MV-4-11 (cell line): Measurements from ENCODE around the gene TPCN2.

Experiments used
- DNase-seq: peaks from one replicate; lab custom pipeline; 2025; lab: John Stamatoyannopoulos, UW

TPCN2 gene

DNA sequence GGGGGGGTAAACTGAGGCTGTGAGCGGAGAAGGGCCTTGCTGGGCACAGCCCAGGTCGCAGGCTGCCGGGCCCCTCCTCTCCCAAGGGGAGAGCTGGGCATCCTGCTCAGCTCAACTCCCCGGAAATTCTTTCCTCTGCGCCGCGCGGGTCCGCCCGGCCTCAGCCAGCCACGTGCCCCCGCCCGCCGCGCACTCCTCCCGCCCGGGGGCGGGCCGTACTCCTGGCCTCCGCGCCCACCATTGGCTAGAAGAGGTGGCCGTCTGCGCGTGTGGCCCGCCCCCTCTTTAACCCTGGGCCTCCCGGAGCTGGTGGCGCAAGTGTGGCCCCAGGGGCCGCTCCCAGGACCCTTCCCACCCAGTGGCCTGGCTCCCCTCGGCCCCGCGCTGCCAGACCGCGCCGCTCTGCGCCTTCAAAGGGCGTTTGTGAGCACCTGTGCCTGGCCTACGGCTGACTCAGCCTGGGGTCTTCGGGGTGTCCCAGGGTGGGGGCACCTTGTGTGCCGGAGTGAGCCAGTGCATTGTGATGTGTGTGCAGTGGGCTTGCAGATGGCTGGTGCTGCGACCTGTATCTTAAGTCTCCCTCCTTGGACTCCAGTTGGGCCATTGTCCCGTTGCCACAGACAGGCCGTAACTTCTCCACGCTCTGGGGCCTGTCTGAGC is 37.6 kb upstream of the TPCN2 start:
- peak; percentile 50 for DNase-seq

DNA sequence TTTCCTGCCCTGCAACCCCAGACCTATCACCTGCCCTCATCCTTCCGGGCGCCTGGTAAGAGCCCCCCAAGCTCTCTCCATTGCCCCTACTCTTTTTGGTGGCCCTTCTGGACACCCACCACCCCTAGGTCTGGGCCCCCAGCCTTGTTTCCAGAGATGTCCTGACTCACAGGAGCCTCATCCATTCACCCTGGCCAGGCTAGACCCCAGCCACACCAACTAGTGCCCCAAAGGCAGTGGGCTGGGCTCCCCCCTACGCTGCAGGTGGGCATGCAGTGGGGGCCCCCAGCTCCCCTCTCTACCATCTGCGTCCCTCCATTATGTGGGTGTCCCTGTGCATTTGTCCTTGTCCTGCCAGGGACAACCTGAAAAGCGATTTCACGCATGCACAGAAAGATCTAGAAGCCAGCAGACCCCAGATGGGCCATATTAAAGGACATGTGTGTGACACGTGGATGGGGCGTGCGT is 37.1 kb upstream of the TPCN2 start:
- no peak for DNase-seq

DNA sequence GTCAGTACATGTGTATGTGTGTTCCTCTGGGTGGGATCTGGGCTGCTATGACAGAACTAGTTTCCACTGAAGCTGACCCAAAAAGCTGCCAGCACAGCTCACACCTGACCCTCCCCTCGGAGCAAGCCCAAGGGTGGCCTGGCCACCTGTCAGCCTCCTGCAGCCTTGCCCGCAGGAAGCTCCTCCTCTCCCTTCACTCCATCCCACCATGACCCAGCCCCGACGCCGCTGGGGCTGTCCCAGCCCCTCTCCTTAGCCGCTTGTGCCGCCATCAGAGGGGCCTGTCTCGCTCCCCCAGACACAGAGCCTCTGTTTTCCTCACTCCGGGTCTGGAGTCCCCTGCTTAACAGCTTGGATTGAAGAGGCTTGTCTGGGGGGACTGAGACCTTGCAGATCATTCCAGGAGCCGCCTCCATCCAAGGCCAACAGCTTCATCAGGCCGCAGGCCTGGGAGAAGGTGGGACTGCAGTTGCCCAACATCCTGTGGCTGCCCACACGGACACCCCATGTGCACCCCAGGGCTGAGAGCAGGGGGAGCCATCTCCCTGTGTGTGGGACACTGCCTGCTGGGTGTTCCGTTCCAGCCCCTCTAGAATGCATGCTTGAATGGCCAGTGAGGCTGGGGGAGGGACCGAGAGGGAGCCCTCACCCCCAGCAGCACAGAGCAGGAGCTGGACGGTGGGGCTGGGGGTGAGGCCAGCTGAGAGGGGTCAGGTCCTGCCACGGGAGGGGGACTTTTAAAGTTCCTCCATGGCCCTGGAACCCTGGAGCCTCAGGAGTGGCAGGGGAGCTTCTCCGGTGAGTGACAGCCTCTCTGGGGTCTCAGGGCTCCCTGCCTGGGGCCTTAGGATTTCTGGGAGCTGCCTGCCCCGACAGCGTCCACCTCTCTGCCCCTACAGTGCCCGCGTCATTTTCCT is 36.4 kb upstream of the TPCN2 start:
- DNase-seq: no peak

DNA sequence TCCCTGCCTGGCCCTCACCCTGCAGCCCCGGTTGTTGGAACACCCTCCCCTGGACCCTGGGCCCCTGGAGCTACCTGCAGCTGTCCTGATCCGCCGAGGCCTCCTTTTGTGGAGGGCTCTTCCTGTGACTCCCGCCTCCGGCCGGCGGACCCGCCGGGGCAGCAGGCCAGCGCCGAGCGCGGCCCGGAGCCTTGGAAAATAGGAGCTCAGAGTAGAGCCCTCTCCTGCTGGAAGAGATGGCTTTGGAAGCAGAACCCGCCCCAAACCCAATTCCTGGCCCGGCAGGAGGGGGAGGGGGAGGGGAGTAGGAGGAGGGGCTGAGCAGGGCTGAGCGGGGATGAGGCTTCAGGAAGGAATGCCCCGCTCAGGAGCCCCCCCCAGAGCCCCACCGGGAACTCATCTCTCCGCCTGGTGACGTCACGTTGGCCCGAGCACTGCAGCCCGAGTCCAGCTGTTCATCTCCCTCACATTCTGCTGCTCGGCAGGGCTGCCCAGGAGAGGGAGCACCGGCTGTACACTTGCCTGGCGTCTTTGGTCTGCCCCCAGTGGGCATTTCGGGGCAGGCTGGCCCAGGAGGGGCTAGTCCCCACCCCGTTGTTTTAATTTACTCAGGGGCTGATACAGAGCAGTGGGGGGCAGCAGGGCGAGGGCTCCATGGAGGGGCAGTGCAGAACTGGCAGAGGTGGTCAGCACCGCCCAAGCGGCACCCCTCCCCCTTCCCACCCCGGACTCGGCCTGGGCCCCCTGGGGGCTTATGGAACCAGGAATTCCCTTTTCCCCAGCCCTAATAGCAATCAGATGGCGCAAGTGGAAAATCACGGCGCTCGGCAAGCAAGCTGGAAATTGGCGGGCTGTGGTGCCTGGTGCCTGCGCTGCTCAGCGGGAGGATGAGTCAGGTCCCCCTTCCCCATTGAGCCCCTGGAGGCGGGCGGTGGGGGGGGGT is 35.5 kb upstream of the TPCN2 start, which contains the start of gene MRGPRF:
Gene MRGPRF, minus strand, starts transcription at position 238 of the 943 bp plus-strand sequence. CDS start 3,345 bp downstream, outside the sequence.
- no peak for DNase-seq

DNA sequence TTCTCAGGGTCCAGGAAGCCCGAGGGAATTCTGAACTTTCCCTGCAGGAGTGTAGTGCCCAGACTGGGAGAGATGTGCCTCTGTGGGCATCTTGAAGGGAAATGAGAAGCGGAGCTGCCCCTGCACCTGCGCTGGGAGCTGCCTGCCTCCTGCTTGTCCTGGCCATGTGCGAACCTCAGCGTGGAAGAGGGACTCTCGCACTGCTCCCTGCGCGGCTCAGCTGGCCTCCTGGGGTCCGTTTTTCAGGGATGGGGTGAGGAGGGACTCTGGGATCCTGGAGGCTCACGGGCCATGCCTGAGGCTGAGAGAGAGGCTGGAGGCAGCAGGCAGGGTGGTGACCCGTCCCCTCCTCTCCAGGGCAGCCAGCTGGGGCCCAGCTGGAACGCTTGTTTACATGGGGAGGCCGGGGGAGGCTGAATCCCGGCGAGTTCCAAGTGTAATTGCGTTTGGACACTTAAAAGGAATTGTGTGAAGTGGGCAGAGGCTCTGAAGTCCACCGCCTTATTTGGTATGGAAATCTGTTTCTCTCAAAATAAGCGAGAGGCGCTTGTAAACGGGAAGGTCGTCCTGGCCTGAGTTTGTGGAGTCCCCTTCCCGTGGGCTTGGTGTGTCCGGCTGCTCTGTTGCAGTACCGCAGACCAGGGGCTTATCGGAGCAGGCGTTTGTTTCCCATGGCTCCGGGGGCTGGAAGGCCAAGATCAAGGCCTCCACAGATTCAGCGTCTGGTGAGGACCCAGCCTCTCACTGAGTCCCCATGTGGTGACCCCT is 34.5 kb upstream of the TPCN2 start:
- no peak for DNase-seq

DNA sequence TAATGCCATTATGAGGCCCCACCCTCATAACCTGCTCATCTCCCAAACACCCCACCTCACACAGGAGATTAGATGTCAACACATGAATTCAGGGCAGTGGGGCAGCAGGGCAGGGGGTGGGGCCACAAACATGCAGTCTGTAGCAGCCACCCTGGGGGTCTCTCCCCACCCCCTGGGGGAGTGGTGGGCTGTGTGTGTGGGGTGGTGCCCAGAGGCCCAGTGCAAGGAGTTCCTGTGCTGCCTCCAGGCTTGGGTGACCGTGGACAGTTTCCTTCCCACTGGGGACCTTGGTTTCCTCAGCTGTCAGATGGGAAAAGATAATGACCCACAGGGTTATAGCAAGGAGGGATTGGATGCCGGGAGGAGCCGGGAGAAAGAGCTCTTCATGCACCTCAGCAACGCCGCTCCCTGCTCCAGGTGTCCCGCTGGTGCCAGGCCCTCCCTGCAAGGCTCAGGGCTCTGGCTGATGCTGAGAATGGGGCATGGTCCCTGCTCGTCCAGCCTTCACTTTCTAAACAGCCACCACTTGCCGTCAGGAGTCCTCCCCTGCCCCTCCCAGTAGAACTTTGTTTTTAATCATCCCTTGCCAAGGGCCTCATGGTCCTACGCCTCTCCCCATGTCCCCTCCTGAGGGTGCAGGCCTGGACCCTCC is 33.7 kb upstream of the TPCN2 start:
- DNase-seq: no peak

DNA sequence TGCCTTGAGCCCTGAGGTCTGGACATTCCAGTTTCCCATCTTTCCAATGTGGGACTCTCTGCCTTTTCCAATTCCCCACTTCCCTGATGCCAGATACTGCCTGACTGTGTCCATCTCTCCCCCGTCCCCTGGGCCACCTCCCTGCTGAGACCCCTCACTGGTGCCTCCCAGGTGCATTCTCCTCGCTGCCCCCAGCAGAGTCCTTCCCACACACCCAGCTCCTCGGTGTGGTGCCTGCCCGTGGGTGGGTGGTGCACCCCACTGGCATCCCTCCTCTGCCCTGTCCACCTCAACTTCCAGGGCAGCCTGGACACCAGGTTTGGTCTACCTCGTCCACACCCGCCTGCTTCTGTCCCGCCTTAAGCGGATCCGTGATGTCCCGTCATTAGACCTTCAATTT is 30.8 kb upstream of the TPCN2 start:
- DNase-seq: no peak

DNA sequence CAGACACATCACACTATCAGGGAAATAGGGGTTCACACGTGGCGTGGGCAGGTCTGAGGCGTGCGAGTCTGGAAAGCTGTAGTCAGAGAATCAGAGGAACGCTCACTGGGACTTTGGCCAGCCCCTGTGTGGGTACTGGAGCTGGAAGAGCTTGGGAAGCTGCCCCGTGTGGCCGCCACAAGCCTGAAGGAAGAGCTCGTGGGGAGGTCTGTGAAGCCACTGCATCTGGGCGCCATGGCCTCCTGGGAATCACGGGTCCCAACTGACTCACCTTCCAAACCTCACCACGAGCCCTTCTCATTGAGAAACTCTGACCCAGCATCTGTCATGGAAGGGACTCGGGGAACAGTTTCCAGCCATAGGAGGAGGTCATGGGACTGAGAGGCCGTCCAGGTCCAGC is 29.8 kb upstream of the TPCN2 start:
- no peak for DNase-seq

DNA sequence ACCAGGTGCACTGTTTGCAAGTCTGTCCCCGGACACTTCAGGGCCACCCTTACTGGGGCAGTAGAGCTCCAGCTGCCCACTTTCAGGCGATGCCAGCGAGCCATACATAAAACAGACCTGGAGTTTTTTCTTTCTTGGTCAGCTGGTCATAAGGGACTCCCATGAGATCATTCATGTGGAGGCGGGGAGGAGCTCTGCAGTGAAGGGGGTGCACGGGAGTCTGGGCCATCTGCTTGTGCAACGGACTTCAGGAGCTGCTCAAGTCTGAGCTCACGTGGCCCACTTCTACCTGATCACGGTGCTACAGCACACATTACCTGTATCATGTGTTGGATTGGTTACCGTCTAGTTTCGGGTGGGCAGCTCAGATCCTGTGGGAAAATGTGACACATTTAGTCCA is 26.5 kb upstream of the TPCN2 start:
- DNase-seq: no peak

DNA sequence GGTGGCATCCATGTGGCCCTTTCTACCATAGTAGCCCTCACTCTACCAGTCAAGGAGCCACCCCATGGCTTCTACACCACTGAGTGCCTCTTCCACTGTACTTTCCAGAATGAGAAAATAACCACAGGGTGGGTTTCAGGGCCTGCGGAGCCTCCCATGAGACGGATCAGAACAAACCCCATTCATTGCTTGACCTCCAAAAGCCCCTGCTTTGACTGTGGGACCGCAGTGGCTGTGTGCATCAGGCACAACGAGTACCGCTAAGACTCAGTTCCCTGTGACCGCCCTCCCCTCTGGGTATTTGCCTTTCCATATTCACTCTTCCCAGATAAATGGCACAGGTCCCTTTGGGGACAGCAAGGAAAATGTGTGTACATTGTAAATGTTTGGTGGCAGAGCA is 24.2 kb upstream of the TPCN2 start:
- DNase-seq: no peak

DNA sequence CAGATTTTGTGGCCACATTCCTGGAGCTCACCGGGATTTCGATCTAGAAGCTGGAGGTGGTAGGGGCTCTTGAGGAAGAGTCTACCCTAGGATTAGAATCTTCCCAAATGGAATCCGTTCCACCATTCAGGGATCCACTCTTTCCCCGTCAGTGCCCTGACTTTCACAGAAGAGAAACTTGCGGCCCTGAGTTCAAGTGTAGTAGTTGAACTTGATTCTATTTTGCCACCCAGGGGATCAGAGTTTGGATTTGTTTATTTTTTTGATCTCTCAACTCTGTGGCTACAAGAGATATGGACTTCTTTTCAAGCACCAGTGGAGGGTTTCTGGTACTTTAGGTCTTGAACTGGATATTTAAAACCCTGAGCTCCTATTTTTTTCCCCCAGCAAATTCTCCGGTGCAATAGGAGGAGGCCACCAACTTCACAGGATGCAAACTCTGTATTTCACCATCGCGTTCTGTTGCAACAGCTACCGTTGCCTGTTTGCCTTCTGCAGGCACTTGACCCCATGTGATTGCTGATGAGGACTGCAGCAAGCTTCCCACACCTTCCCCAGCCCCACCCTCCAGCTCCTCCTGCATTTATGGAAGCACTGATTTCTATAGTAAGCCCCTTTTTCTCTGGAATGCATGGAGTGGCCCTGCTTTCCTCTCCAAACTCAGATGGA is 20.9 kb upstream of the TPCN2 start:
- DNase-seq: peak; percentile 78

DNA sequence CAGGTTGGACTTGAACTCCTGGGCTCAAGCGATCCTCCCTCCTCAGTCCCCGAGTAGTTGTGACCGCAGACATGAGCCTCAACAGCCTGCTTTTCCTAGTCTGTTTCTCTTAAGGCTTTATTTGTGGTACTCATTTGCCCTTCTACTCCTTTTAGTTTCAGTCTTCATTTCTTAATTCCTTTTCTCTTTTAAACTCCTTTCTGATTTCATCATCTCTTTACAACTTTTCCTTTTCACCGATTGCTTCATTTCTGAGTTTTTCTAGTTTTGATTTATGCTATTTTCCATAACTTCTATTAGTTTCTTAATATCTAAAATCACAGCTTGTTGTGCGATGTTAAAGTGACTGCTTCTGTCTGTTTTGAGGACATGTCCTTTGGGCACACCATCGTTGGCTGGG is 18.4 kb upstream of the TPCN2 start:
- DNase-seq: peak; percentile 87

DNA sequence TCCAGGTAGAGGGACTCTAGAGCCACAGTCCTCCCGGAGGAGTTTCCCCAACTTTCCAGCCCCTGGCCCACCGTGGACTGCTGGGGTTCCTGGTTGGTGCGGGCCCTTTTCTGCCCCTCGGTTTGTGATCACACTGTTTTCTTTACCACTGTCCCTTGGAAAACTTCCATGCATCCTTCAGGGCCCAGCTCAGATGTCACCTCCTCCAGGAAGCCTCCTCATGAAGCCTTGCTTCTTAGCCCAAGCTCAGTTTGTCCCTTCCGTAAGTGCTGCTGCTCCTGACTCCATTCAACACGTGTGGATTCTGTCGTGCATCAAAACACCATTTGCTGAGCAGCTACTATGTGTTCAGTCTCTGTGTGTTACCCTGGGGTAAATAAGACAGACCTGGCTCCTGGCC is 15.9 kb upstream of the TPCN2 start:
- no peak for DNase-seq

DNA sequence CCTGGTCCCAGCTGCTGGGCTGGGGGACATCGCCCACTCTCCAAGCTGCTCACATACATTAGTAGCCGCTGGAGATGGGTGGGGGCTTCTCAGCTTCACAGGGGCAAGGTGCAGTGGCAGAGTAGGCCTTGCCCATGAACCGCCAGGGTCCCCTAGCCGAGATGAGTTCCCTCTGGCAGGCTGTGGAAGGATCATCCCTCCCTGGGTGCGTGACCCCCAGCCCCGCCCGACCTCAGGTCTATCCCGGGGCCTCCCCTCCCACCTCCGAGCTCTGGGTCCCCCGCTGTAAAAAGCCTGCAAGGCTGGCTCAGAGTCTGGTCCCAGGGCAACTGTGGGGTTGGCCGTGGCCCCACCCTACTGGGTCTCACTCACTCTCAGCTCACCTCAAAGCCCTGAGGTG is 15.3 kb upstream of the TPCN2 start:
- no peak for DNase-seq

DNA sequence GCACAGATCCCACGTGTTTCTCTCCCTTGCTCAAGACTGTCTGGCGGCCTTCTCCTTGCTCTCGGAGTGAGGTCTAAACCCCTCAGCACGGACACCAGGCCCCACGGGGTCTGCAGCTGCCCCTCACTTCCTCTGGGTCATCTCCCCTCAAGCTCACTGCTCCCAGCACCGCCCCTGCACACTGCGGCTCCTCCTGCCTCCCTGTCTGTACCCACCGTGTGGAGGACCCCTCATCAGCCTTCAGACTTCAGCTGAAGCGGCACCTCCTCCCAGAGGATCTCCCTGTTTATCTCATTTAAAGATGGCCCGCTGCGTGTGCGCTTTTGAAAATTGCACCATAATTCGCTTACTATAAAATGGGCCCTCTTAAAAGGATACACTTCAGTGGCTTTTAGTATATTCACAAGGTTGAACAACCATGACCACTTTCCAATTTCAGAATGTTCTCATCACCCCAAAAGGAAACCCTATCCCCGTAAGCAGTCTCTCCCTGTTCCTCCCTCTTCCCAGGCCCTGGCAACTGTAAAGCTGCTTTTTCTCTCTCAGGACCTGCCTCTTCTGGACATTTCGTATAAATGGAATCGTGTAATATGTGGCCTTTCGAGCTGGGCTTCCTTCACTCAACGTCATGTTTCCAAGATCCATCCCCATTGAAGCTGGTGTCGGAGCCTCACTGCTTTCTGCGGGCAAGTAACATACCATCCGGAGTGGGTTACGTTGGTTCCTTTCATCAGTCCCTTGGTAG is 14.4 kb upstream of the TPCN2 start:
- DNase-seq: no peak

DNA sequence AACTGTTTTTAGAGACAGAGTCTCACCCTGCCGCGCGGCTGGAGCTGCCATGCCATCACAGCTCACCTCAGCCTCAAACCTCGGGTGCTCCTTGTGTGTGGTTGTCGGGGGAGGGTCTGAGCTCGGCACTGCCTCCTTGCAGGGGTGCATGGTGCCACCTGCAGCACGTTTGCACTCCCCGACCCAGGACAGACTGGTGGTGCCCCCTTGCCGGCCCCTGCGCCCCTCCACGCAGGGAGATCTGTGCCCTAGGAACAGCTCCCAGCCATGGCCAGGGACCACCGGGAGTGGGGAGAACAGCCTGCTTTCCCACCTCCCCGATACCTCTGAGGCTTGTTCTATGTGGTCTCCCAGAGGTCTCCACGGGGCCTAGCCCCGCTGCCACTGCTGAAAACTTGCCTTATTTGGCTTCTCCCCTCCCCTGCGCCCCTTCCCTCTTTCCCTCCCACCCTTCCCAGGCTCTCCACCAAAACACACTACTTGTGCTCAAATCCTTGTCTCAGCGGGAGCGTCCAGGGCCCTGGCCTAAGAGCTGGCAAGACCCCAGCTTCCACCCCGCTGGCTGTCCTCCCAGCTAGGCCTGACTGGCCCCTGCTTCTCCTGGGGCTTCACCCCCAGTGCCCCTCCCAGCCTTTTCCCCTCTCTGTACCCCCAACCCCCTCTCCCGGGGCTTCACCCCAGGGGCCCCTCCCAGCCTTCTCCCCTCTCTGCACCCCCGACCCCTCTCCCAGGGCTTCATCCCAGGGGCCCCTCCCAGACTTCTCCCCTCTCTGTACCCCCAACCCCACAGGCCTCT is 13.4 kb upstream of the TPCN2 start:
- no peak for DNase-seq

DNA sequence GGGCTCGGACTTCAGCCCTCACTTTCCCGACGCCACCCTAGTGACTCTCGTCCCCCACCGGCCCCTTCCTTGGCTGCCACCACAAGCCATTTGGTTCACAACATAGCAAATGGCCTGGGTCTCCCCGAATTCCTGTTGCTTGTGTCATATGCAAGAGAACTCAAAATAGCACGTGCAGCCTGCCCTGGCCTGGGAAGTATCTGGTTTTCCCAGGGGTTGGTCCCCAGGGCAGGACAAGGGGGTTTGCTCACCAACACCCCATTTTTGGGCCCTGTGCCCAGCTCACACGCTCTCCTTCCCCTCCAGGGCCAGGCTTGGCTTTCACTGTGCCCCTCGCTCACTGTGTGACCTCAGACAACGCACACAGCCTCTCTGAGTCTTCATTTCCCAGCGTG is 12.8 kb upstream of the TPCN2 start:
- no peak for DNase-seq

DNA sequence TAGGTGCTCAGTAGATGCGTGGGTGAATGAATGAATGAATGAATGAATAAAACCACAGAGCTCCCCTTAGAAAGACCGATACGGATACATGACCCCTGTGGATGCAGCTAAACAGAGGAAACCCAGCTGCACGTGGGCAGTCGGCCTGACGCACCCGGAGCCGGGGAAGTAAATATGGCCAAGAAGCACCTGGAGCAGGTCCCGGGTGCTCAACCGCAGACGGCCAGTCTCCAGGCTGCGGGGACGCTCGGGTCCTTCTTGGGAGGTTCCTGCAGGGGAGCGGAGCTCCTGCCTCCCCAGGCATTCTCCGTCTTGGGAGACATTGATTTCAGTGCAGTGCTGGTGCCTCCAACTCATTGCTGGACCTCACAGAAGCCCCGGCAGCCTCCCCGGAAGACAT is 11.7 kb upstream of the TPCN2 start:
- DNase-seq: no peak

DNA sequence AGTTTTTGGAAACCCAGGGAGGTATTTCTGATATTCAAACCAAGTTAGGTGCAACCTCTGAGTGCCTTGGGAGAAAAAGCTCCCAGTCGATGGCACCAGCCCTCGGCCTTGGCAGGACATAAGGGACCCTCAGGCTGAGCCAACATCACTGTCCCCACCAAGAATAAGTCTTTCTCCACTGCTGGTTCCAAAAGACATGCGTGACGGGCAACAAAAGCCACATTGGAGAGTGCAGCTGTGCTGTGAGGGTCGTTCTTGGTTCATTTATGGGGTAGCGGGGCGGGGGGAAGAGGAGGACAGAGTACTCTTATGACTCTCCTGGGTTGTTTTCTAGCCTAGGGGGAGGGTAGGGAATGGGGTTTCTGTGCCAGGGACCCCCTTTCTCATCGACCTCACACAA is 11.2 kb upstream of the TPCN2 start:
- no peak for DNase-seq
